Osteocyte (in vitro differentiated cells): Measurements from ENCODE around the gene SLC25A14. TPM values are rescaled to one million over a fixed set of nuclear protein-coding genes. Genes with fewer than 3 reads are reported as not detected.

Experiments used
- DNase-seq: peaks from one replicate; pipeline ENCODE4 v3.0.0; 2021; ENCODE audit warnings: mixed read lengths; ENCODE audit not compliant: unreplicated experiment; ENCODE audit errors: extremely low spot score
- H3K27ac Mint-ChIP-seq: one replicate; pipeline ENCODE4 v1.8.0; 2021; ENCODE audit warnings: mild to moderate bottlenecking, mixed read lengths; ENCODE audit not compliant: unreplicated experiment
- H3K27me3 Mint-ChIP-seq: one replicate; pipeline ENCODE4 v1.8.0; 2021; ENCODE audit warnings: mixed read lengths; ENCODE audit not compliant: unreplicated experiment
- H3K36me3 Mint-ChIP-seq: one replicate; pipeline ENCODE4 v1.8.0; 2021; ENCODE audit warnings: mixed read lengths; ENCODE audit not compliant: unreplicated experiment
- H3K4me1 Mint-ChIP-seq: one replicate; pipeline ENCODE4 v1.8.0; 2021; ENCODE audit warnings: mixed read lengths; ENCODE audit not compliant: unreplicated experiment
- H3K4me3 Mint-ChIP-seq: one replicate; pipeline ENCODE4 v1.8.0; 2021; ENCODE audit warnings: mild to moderate bottlenecking, moderate library complexity, mixed read lengths; ENCODE audit not compliant: unreplicated experiment
- H3K9me3 Mint-ChIP-seq: one replicate; pipeline ENCODE4 v1.8.0; 2021; ENCODE audit warnings: mixed read lengths; ENCODE audit not compliant: unreplicated experiment
- CTCF ChIP-seq: fragments of 200-600 bp; sonication (generic); IDR thresholded peaks from 2 replicates; pipeline ENCODE4 v1.5.0; 2021; ENCODE audit warnings: antibody characterized with exemption, mild to moderate bottlenecking, moderate library complexity
- total RNA-seq: library from RNA; stranded (reverse); gene quantifications from 2 replicates; pipeline ENCODE4 v1.2.1, GENCODE V29; 2021

The SLC25A14 gene
- total RNA-seq, 1 donor from 2014 or later = 12.8 TPM

- DNase-seq = peak; percentile 92
- peaks cover 10% of the 10 kb centered on the region for H3K27me3 Mint-ChIP-seq
- peak within 1 kb of the TSS; percentile 82 for H3K4me3 Mint-ChIP-seq
- TF ChIP-seq CTCF = no peak
- H3K4me1 Mint-ChIP-seq = no peaks in the 10 kb centered on the region
- peaks cover 3% of the 10 kb centered on the region for H3K36me3 Mint-ChIP-seq
- H3K9me3 Mint-ChIP-seq = no peaks in the 10 kb centered on the region
- peak within 1 kb of the TSS; percentile 91 for H3K27ac Mint-ChIP-seq
Measured at GRCh38 chrX:130401415-130402207, 61.9 kb downstream of the SLC25A14 start, which contains the start of gene RBMX2. RBMX2 (plus strand) TSS chrX:130401987; CDS start chrX:130402033, 46 bp downstream.

- Mint-ChIP-seq H3K4me3 (peak overlapping the region; percentile 82), H3K27ac (peak overlapping the region; percentile 61), H3K27me3 (peaks cover 8% of the 10 kb centered on the region), H3K4me1 (no peaks in the 10 kb centered on the region), H3K9me3 (no peaks in the 10 kb centered on the region), H3K36me3 (peaks cover 3% of the 10 kb centered on the region)
- TF ChIP-seq CTCF = no peak
- no peak for DNase-seq
Measured at GRCh38 chrX:130402208-130402684, 62.5 kb downstream of the SLC25A14 start.

GRCh38 chrX:130413415-130413814 lies 73.7 kb downstream of the SLC25A14 start:
- Mint-ChIP-seq H3K27ac (no peak overlapping the region), H3K4me1 (no peaks in the 10 kb centered on the region), H3K9me3 (no peaks in the 10 kb centered on the region), H3K36me3 (peaks cover 10% of the 10 kb centered on the region), H3K4me3 (no peak overlapping the region), H3K27me3 (no peaks in the 10 kb centered on the region)
- no peak for TF ChIP-seq CTCF
- no peak for DNase-seq

- Mint-ChIP-seq H3K36me3 (peaks cover 10% of the 10 kb centered on the region), H3K9me3 (no peaks in the 10 kb centered on the region)
- TF ChIP-seq CTCF = no peak
Measured at GRCh38 chrX:130414800-130415199, 75.1 kb downstream of the SLC25A14 start.

GRCh38 chrX:130415201-130415600 lies 75.5 kb downstream of the SLC25A14 start:
- peaks cover 10% of the 10 kb centered on the region for H3K36me3 Mint-ChIP-seq
- TF ChIP-seq CTCF = no peak
- no peaks in the 10 kb centered on the region for H3K9me3 Mint-ChIP-seq
- H3K27ac Mint-ChIP-seq = no peak overlapping the region
- no peaks in the 10 kb centered on the region for H3K27me3 Mint-ChIP-seq
- no peaks in the 10 kb centered on the region for H3K4me1 Mint-ChIP-seq
- DNase-seq = no peak
- H3K4me3 Mint-ChIP-seq = no peak overlapping the region

More at GRCh38 chrX:130414800-130415199, 75.1 kb downstream of the SLC25A14 start:
- H3K27ac Mint-ChIP-seq = no peak overlapping the region
- H3K27me3 Mint-ChIP-seq = no peaks in the 10 kb centered on the region
- H3K4me1 Mint-ChIP-seq = no peaks in the 10 kb centered on the region
- no peak for DNase-seq
- no peak overlapping the region for H3K4me3 Mint-ChIP-seq
